ENCODE measurements around the gene OR5H2. TPM values are rescaled to one million over a fixed set of nuclear protein-coding genes. Genes with fewer than 3 reads are reported as not detected.
"Not testable (repeated sequence)": the region's sequence is repeated elsewhere in the genome, so short reads cannot be mapped to it uniquely, and the experiment has no call there.

OR5H2 gene
- not detected for total RNA-seq

DNA sequence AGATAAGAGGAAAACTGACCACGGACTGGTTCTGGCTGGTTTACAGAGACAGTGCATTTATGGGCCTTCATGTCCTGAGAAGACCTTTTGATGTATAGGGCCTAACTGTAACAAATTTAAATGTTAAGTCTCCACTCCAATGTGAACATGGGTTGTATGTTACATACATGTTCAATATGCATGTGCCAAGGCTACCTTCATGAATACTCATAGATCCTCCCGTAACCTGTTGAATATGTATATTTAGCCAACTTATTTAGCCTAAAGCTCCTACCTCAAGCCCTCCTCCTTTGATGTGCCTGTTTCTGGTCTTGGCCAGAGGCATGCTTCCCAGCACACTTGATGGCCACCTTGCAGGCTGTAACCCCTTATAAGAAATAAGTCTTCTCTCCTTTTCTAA lies at the start of gene OR5H2:
TSS of gene OR5H2 (plus strand) at position 301 of the 400 bp plus-strand sequence. CDS start 398 bp downstream, outside the sequence.
- no peak for DNase-seq
- CTCF ChIA-PET = no interaction called here
- no peak within 1 kb of the TSS for H3K27ac Mint-ChIP-seq
- no peaks in the 10 kb centered on the region for H3K9me3 Mint-ChIP-seq
- peaks cover 2% of the 10 kb centered on the region for H3K4me1 Mint-ChIP-seq
- H3K4me3 Mint-ChIP-seq = no peak within 1 kb of the TSS
- no peaks in the 10 kb centered on the region for H3K36me3 Mint-ChIP-seq (ENCODE audit: low read depth)
- H3K27me3 Mint-ChIP-seq = peaks cover 19% of the 10 kb centered on the region
- POLR2A ChIA-PET = no interaction called here

DNA sequence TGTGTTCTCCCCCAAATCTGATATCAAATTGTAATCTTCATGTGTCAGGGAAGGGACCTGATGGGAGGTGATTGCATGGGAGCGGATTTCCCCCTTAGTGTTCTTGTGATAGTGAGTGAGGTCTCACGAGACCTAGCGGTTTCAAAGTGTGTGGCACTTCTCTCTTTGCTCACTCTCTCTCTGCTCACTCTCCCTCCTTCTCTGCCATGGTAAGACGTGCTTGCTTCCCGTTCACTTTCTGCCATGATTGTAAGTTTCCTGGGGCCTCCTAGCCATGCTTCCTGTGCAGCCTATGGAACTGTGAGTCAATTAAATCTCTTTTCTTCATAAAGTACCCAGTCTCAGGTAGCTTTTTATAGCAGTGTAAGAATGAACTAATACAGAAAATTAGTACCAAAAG lies 48.8 kb upstream of the OR5H2 start:
- no peak for DNase-seq
- POLR2A ChIA-PET = no interaction called here
- no peaks in the 10 kb centered on the region for H3K4me1 Mint-ChIP-seq
- CTCF ChIA-PET = no interaction called here
- H3K36me3 Mint-ChIP-seq (ENCODE audit: low read depth) = no peaks in the 10 kb centered on the region
- no peak overlapping the region for H3K4me3 Mint-ChIP-seq
- no peak overlapping the region for H3K27ac Mint-ChIP-seq
- H3K27me3 Mint-ChIP-seq = peaks cover 15% of the 10 kb centered on the region
- no peaks in the 10 kb centered on the region for H3K9me3 Mint-ChIP-seq

DNA sequence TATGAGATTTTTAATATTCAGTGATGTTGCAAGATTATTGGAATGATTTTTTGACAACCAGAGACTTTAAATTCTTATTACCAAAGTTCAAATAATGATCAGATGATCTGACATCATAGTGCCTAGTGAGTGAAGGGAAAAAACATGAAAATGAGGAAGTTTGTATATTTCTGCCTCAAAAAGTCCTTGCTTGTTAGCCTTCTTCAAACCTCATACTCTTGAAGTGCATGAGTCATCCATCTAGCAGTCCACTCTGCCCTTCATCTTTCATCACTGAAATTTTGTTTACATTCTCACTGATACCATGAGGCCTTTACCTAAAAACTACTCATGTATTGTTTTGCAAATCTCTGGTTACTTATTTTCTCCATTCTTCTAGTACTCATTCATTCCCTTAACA lies 42.2 kb upstream of the OR5H2 start:
- Mint-ChIP-seq H3K27me3 (peaks cover 4% of the 10 kb centered on the region), H3K9me3 (no peaks in the 10 kb centered on the region), H3K4me1 (no peaks in the 10 kb centered on the region), H3K27ac (no peak overlapping the region), H3K36me3 (ENCODE audit: low read depth) (no peaks in the 10 kb centered on the region), H3K4me3 (no peak overlapping the region)
- DNase-seq = no peak
- CTCF ChIA-PET = no interaction called here
- POLR2A ChIA-PET = no interaction called here

DNA sequence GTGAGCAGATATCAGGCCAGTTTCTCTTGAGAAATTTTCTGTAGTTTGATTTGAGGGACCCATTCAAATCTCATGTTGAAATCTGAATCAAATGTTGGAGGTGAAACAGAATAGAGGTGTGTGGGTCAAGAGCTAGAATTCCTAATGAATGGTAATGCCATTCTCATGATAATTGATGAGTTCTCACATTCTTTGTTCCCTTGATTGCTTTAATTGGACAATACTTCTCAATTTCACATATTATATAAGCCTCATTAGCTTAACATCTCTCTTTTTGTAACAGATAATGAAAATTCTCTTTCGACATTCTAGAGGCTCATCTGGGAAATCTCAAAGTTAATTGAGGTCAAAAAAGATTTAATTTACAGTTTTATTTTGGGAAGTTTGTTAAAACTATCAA lies 40.1 kb upstream of the OR5H2 start:
- H3K36me3 Mint-ChIP-seq (ENCODE audit: low read depth) = no peaks in the 10 kb centered on the region
- no peaks in the 10 kb centered on the region for H3K9me3 Mint-ChIP-seq
- H3K4me1 Mint-ChIP-seq = no peaks in the 10 kb centered on the region
- H3K27me3 Mint-ChIP-seq = peaks cover 2% of the 10 kb centered on the region
- ChIA-PET POLR2A (no interaction called here), CTCF (no interaction called here)
- no peak overlapping the region for H3K4me3 Mint-ChIP-seq
- no peak for DNase-seq
- H3K27ac Mint-ChIP-seq = no peak overlapping the region

DNA sequence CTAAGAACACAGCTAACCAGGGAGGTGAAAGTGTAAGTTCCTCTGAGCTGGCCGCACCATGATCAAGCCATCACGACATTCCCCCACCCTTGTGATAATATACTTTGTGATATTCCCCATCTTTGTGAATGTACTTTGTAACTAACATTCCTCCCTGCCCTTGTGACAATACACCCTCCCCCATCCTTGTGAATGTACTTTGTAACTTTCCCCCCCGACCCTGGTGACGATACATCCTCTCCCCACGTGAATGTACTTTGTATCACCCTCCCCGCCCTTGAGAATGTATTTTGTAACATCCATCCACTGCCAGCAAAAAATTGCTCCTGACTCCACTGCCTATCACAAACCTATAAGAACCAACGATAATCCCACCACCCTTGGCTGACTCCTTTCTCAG lies 38.5 kb upstream of the OR5H2 start:
- H3K4me3 Mint-ChIP-seq = no peak overlapping the region
- ChIA-PET POLR2A (no interaction called here), CTCF (no interaction called here)
- H3K36me3 Mint-ChIP-seq (ENCODE audit: low read depth) = no peaks in the 10 kb centered on the region
- DNase-seq = no peak
- no peaks in the 10 kb centered on the region for H3K4me1 Mint-ChIP-seq
- H3K27me3 Mint-ChIP-seq = no peaks in the 10 kb centered on the region
- H3K9me3 Mint-ChIP-seq = no peaks in the 10 kb centered on the region
- H3K27ac Mint-ChIP-seq = no peak overlapping the region

DNA sequence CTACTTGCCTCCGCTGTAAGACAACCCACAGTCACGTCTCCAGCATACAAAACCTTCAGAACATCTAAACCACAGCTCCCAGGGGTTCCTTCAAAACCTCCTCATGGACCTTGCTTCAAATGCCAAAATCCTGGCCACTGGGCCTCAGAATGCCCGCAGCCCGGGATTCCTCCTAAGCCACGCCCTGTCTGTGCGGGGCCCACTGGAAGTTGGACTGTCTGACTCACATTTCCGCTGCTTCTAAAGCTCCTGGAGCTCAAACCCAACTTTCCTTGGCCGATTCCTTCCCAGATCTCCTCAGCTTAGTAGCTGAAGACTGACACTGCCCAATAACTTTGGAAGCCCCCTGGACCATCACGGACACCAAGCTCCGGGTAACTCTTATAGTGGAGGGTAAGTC lies 36.2 kb upstream of the OR5H2 start:
- Mint-ChIP-seq H3K4me3 (no peak overlapping the region), H3K4me1 (no peaks in the 10 kb centered on the region), H3K27me3 (no peaks in the 10 kb centered on the region), H3K9me3 (no peaks in the 10 kb centered on the region), H3K36me3 (ENCODE audit: low read depth) (no peaks in the 10 kb centered on the region), H3K27ac (no peak overlapping the region)
- no peak for DNase-seq
- POLR2A ChIA-PET = no interaction called here
- CTCF ChIA-PET = no interaction called here

DNA sequence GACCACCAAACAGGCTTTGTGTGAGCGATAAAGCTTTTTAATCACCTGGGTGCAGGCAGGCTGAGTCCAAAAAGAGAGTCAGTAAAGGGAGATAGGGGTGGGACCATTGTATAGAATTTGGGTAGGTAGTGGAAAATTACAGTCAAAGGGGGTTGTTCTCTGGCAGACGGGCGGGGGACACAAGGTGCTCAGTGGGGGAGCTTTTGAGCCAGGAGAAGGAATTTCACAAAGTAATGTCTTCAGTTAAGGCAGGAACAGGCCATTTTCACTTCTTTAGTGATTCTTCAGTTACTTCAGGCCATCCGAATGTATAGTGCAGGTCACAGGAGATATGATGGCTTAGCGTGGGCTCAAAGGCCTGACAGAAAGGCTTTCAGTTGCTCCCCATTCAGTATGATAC lies 26.3 kb upstream of the OR5H2 start:
- H3K4me1 Mint-ChIP-seq; DNase-seq; H3K27me3 Mint-ChIP-seq; H3K36me3 Mint-ChIP-seq (ENCODE audit: low read depth); H3K9me3 Mint-ChIP-seq; CTCF ChIA-PET; POLR2A ChIA-PET; H3K4me3 Mint-ChIP-seq; H3K27ac Mint-ChIP-seq: not testable (repeated sequence)

DNA sequence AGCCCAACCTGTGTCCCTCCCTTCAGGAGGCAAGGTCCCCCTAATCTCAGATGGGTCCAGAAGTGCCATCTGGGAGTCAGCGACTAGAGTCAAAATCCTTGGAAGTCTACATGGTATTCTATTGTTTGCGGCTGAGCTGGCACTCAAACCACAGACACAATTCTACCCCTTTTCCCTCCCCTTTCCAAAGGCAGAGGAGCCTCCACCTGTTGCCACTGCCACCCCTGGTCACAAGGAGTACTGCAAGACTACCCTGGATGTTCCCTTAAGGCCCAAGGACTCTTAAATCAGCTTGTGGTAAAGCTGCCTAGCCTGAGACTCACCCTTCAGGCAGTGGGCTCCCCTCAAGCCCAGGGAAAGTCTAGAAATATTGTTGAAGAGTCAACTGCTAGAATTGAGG lies 22.6 kb upstream of the OR5H2 start:
- ChIA-PET POLR2A (interaction anchor here (0.7 kb wide), 1 partner anchor 474 kb away, joined by 3 read pairs; no protein-coding TSS in a partner anchor), CTCF (no interaction called here)
- H3K4me1 Mint-ChIP-seq = no peaks in the 10 kb centered on the region
- no peaks in the 10 kb centered on the region for H3K27me3 Mint-ChIP-seq
- no peak overlapping the region for H3K4me3 Mint-ChIP-seq
- DNase-seq = no peak
- H3K9me3 Mint-ChIP-seq = no peaks in the 10 kb centered on the region
- H3K27ac Mint-ChIP-seq = no peak overlapping the region
- no peaks in the 10 kb centered on the region for H3K36me3 Mint-ChIP-seq (ENCODE audit: low read depth)

DNA sequence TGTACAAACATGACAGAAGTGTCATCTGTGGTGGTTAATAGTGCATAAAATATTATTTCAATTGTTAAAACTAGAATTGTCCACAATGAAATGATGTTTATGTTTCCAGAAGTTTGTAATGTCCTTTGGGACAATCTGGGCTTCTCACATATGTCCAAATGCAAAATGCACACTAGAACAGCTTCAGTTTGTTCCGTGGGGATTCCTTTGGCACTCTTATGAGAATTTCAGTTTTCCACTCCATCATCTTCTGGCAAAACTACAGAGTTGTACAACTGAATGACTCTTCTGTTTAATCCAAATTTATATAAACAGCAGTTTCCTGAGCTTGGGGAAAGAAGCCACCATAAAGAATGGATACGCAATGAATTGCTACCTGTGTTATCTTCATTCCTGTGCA lies 20.3 kb upstream of the OR5H2 start:
- H3K27ac Mint-ChIP-seq = no peak overlapping the region
- ChIA-PET CTCF (no interaction called here), POLR2A (no interaction called here)
- no peak for DNase-seq
- H3K27me3 Mint-ChIP-seq = no peaks in the 10 kb centered on the region
- no peaks in the 10 kb centered on the region for H3K36me3 Mint-ChIP-seq (ENCODE audit: low read depth)
- no peaks in the 10 kb centered on the region for H3K4me1 Mint-ChIP-seq
- no peak overlapping the region for H3K4me3 Mint-ChIP-seq
- H3K9me3 Mint-ChIP-seq = no peaks in the 10 kb centered on the region

DNA sequence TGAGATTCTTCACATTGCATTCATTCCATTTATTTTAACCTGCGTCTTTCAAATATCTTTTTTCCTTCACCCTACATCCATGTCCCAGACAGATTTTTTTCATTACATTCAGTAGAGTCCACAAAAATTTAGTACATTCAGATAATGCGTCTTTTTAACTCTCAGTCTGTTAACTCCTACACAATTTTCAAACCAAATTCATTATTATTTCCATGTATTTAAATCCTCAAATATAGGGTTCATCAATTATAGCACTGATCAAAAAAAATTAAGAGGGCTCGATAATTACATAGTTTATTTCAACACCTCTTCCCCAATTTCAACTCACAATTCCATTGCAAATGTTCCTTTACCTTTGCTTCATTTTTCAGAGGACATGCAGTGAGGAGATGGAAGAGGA lies 18.4 kb upstream of the OR5H2 start, which contains the start of gene OR5H6:
TSS of gene OR5H6 (plus strand) at position 301 of the 400 bp plus-strand sequence. CDS start at position 390, 89 bp downstream.
- ChIA-PET CTCF (no interaction called here), POLR2A (no interaction called here)
- no peak within 1 kb of the TSS for H3K27ac Mint-ChIP-seq
- no peak for DNase-seq
- H3K4me1 Mint-ChIP-seq = no peaks in the 10 kb centered on the region
- H3K27me3 Mint-ChIP-seq = peaks cover 6% of the 10 kb centered on the region
- no peaks in the 10 kb centered on the region for H3K9me3 Mint-ChIP-seq
- H3K36me3 Mint-ChIP-seq (ENCODE audit: low read depth) = no peaks in the 10 kb centered on the region
- no peak within 1 kb of the TSS for H3K4me3 Mint-ChIP-seq

DNA sequence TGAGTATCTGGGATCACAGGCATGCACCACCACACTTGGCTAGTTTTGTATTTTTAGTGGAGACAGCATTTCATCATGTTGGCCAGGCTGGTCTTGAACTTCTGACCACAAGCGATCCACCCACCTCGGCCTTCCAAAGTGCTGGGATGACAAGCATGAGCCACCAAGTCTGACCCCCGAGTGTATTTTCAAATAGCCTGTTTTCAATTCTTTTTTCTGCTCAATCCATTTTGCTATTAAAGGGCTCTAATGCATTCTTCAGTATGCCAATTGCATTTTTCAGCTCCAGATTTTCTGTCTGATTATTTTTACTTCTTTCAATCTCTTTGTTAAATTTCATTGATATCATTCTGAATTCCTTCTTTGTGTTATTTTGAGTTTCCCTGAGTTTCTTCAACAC lies 12.5 kb upstream of the OR5H2 start:
- peaks cover 5% of the 10 kb centered on the region for H3K9me3 Mint-ChIP-seq
- CTCF ChIA-PET = no interaction called here
- POLR2A ChIA-PET = no interaction called here

DNA sequence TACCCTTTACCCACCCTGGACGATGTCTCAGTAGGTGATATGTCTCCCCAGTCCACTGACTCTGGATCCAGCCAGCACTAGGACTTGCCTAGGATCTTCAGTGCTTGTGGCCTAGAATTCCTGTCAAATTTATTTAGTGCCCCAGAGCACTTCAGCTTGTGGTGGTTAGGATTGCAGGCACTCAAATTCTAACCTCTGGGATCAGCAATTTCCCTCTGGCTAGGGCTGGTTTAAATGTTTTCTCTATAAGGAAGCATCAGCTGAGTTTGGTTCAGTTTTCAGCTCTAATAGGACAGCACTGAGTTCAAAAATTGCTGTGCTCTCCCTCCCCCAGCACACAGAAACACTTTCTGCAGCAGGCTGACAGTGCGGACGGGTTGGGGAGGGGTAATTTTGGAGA lies 10.2 kb upstream of the OR5H2 start:
- H3K27ac Mint-ChIP-seq = no peak overlapping the region
- no peak for DNase-seq
- no peak overlapping the region for H3K4me3 Mint-ChIP-seq
- H3K36me3 Mint-ChIP-seq (ENCODE audit: low read depth) = no peaks in the 10 kb centered on the region
- CTCF ChIA-PET = interaction anchor here (0.6 kb wide), 1 partner anchor 443 kb away, joined by 4 read pairs; no protein-coding TSS in a partner anchor
- H3K4me1 Mint-ChIP-seq = no peaks in the 10 kb centered on the region
- H3K27me3 Mint-ChIP-seq = peaks cover 9% of the 10 kb centered on the region
- peaks cover 5% of the 10 kb centered on the region for H3K9me3 Mint-ChIP-seq
- POLR2A ChIA-PET = no interaction called here

More for the DNA sequence above, 12.5 kb upstream of the OR5H2 start:
- Mint-ChIP-seq H3K4me3 (no peak overlapping the region), H3K27me3 (peaks cover 9% of the 10 kb centered on the region), H3K4me1 (no peaks in the 10 kb centered on the region), H3K36me3 (ENCODE audit: low read depth) (no peaks in the 10 kb centered on the region), H3K27ac (no peak overlapping the region)
- DNase-seq = no peak

DNA sequence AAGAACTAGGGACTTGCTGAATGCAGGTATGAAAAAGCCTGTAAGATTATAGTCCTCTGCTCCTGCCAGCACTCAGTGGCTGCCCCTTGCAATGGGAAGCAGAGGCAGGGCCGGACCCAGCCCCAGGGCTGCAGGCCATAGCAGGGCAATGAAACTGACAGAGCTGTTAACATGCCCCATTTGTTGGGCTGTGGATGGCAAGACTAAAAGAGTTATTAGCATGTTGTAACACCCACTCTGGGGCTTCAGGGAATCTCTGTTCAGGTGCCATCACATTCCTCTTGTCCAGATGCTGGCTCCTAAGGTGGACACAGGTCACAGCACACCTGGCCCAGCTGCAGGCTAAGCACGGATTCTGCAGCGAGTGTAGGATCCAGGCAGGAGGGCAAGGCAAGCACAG lies 7.4 kb upstream of the OR5H2 start:
- Mint-ChIP-seq H3K27me3 (peaks cover 7% of the 10 kb centered on the region), H3K4me1 (peaks cover 2% of the 10 kb centered on the region), H3K36me3 (ENCODE audit: low read depth) (no peaks in the 10 kb centered on the region), H3K9me3 (peaks cover 5% of the 10 kb centered on the region), H3K4me3 (no peak overlapping the region), H3K27ac (no peak overlapping the region)
- DNase-seq = no peak
- CTCF ChIA-PET = no interaction called here
- POLR2A ChIA-PET = no interaction called here

DNA sequence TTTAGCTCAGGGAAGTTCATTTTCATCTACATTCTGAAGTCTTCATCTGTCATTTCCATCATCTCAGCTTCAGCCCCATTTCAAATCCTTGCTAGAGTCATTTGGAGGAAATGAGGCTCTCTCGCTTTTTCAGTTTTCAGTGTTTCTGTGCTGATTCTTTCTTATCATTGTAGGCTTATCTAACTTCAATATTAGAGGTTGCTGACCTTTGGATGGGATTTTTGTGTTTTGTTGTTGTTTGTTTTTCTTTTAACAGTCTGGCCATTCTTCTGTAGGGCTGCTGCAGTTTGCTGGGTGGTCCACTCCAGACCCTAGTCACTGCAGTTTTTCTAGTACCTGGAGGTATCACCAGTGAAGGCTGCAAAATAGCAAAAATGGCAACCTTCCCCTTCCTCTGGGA lies 8.6 kb downstream of the OR5H2 start:
- CTCF ChIA-PET = interaction anchor here (1.3 kb wide), 1 partner anchor 11 kb away, joined by 3 read pairs; no protein-coding TSS in a partner anchor
- Mint-ChIP-seq H3K36me3 (ENCODE audit: low read depth) (no peaks in the 10 kb centered on the region), H3K27ac (no peak overlapping the region), H3K9me3 (no peaks in the 10 kb centered on the region), H3K27me3 (peaks cover 11% of the 10 kb centered on the region), H3K4me1 (no peaks in the 10 kb centered on the region), H3K4me3 (no peak overlapping the region)
- no peak for DNase-seq
- POLR2A ChIA-PET = no interaction called here
